C4-2B (cell line): ENCODE measurements around the gene RALB.

Experiments used
- ZFX ChIP-seq: fragments of 450-650 bp; IDR thresholded peaks from 2 replicates; pipeline ENCODE4 v1.6.1; 2017
- TF ChIP-seq, protein P1 (sequence below): fragments of 450-650 bp; conservative IDR thresholded peaks from 2 replicates; pipeline ENCODE4 v1.5.1; 2017; ENCODE audit warnings: mild to moderate bottlenecking

DNA sequence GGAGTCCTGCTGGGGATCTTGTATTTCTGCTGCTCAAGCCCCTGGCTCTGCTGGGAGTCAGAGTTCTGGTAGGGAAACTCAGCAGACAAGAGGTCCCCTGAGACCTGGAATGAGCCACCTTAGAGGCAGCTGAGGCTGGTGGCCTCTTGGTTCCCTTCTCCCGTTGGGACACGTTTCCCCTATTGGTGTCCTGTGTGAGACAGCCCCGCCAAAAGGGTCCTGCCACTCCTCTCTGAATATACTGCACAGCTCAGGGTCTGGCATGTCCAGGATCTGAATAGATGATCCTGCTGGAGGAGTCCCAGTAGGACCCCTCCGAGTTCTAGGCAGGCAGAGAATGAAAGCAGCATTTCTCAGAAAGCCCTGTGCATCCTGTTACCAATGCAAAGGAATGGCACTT, 2.0 kb upstream of the RALB start:
- TF ChIP-seq, protein P1, sequence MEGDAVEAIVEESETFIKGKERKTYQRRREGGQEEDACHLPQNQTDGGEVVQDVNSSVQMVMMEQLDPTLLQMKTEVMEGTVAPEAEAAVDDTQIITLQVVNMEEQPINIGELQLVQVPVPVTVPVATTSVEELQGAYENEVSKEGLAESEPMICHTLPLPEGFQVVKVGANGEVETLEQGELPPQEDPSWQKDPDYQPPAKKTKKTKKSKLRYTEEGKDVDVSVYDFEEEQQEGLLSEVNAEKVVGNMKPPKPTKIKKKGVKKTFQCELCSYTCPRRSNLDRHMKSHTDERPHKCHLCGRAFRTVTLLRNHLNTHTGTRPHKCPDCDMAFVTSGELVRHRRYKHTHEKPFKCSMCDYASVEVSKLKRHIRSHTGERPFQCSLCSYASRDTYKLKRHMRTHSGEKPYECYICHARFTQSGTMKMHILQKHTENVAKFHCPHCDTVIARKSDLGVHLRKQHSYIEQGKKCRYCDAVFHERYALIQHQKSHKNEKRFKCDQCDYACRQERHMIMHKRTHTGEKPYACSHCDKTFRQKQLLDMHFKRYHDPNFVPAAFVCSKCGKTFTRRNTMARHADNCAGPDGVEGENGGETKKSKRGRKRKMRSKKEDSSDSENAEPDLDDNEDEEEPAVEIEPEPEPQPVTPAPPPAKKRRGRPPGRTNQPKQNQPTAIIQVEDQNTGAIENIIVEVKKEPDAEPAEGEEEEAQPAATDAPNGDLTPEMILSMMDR = no peak
- TF ChIP-seq ZFX = no peak
